ENCODE measurements around the gene DYNC1I1.
A peak's percentile ranks its signal among the peaks of the same experiment; 100 is the strongest.

The DYNC1I1 gene

DNA sequence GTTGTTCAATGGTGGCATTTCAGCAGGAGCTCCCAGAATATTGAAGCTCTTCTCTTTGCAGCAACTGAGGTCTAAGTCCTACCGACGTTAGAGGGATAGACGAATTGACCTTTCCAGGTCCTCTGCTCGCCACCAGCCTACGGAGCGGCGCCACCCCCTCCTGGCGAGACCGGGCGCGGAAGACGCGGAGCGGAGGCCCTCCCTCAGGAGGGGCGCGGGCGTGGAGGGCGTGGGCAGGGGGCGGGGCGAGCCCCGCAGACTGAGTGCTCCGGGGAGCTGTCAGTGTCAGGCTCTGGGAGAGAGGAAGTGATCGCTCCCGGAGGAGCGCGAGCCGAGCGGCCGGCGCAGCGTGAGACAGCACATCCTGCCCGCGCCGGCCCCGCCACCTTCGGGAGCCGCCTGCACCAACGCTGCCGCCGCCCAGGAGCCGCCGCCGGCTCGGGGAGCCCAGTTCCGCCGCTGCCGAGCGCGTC, at the start of gene DYNC1I1:
Gene DYNC1I1, plus strand, starts transcription at position 257 of the 473 bp plus-strand sequence. CDS start 32,176 bp downstream, outside the sequence.
- peak; percentile 78 to 92 for DNase-seq

DNA sequence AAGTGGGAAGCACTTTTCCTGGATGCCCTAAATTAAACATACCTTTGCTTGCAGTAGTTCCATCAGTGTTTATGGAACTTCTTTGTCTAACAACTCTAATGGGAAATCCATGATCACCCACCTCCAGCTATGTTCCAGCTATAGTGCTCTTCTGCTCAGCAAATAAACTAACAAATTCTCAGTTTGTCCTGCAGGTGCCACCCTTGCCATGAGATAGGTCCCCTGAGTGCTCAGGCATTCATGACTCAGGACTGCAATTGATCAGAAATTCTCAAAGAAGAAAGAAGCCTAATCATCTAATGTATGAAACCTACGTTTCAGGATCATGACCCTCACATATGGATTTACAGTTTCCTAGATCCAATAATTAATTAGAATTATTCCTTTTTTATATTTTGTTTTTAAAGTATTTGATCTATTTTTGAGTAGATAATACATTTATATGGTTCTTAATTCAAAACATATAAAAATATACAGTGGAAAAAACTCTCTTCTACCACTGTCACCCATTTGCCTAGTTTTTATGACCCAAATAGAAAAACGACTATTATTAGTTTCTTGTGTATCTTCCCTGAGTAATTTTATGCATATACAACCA, 48.7 kb upstream of the DYNC1I1 start:
- DNase-seq = peak; percentile 81 to 86

DNA sequence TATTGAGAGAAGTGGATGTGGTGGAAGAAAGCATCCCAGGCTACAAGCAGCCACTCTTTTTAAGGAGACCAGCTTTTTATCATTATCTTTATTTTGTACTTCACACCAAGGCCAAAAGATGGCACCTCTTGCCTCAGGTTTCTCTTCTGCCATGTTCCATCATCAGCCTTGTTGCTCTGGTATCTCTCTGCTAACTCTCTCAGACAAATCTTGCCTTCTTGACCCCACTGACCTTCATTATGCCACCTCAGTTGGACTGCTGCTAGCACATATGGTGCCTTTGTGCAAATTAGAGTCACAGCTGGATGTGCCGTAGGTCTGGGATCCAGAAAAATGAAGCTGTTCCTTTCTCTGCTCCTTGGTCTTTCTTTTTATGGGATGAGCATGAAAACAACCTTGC, 47.1 kb upstream of the DYNC1I1 start:
- peak; percentile 31 to 74 for DNase-seq

DNA sequence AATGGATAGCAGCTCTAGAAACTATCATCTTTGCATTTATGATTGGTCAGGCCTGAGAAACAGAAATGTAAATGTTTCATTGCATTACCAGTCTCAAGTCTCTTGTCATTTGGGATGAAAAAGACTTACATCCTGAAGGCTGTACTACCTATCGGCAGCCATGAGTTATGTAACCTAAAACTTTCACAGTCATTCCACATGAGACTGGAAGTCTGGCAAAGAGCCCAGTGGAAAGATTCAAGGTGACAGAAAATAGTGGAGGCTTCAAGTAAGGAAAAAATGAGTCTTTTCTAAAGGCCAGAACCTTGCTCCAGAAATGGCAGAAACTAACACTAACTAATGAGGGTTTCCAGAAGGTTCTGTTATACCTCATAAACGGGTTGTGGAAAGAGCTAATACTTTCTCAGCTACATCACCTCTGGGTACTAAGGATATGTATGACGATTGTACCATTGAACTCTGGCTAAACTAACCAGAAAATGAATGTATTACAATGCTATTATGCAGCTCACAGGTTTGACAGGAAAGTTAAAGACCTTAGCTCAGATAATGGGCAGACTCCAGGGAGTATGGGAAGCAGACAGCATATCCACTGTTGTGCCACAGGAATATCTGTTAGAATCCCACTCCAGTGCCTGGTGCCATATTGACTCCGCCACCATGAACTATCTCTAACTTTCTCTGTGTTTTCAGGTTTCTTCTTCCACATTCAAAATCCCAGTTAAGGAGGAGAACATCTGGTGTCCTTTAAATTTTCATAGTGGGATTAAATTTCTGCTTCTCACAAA, 41.7 kb upstream of the DYNC1I1 start:
- no peak for DNase-seq

DNA sequence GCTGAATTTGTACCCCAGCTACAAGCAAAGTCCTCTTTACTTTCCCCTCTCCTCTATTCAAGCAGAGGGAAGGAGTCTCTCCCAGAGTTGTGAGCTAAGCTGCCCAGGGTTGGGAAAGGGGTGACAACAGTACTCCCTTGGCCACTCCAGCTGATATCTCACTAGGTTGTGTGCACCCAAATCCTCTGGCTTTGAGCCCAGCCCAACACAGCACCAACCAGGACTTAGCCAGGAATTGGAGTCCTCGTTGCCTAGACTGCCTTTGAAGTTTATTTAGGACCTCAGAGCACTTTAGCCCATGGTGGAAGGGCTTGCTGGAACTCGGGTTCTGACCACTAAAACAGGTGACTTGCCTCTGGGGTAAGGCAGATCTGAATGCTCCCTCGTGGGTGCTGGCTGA, 35.7 kb upstream of the DYNC1I1 start:
- no peak for DNase-seq

DNA sequence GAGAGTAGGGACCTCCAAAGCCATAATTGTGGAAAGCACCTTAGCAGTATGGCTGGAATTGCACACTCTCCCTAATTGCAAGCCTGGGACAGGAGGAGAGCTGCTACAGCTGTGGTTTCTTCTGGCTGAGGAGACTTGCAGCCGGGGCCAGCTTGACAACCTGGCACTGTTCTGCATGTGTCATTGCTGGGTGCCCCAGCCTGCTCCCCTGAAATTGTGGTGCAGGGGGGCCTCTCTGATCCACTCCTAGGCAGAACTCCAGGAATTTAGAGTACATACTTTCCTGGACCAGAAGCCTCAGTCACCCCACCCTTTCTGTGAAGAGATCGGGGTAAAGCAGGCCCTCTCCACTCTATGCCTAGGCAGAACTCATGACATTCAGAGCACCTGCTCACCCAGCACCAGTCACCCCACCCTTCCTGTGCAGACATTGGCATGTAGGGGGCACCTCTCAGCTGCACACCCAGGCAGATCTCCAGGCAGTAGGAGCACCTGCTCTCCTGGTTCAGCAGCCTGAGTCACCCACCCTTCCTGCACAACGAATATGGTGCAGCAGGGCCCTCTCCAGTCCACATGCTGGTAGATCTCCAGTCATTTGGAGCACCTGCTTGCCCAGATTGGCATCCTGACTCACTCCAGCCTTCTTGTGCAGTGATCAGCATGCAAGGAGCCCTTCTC, 34.4 kb upstream of the DYNC1I1 start:
- DNase-seq = peak in 1 of 2 experiments; percentile 45

DNA sequence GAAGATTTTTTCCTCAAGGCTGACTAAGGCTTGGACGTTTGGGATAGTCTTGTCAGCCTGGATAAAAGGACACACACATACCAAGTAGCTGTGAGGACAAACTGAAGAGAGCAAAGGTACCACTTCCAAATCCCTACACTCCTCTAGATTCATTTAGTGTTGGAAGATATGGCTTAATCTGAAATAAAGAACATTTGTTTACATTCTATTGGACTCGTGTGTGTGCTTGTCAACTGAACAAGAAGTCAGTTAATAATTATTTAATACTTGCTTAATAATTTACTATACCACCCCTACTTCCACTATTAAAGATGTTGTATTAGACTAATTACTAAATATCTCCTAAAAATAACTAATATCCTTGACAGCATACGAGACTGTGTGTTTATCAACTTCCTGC, 23.3 kb upstream of the DYNC1I1 start:
- DNase-seq = no peak

DNA sequence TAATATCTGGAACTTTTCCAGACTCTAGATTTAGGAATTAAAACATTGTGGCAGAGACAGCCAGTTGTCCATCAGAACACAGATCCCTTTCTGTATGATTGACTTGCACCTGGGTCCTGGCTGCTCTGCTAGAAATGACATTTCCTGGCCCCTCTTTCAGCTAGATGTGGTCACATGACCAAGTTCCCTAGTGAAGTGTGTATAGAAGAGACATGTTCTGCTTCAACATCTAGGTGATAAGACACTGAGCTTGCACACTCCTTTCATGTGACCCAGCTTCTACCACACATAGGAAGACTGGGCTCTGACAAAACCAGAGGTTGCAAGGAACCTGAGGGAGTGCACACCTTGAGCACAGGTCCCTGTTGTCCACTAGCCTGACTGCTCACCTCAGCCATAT, 22.8 kb upstream of the DYNC1I1 start:
- no peak for DNase-seq

DNA sequence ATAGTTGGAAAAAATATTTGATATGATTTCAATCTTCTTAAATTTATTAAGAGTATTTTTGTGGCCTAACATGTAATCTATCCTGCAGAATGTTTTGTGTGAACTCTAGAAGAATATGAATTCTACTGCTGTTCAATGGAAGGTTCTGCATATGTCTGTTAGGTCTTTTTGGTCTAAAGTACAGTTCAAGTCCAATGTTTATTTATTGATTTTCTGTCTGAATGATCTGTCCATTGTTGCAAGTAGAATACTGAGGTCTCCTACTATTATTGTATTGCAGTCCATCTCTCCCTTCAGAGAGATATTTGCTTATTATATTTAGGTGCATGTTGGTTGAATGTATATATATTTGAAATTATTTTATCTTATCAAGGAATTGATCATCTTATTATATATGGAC, 18.9 kb upstream of the DYNC1I1 start:
- DNase-seq = no peak

DNA sequence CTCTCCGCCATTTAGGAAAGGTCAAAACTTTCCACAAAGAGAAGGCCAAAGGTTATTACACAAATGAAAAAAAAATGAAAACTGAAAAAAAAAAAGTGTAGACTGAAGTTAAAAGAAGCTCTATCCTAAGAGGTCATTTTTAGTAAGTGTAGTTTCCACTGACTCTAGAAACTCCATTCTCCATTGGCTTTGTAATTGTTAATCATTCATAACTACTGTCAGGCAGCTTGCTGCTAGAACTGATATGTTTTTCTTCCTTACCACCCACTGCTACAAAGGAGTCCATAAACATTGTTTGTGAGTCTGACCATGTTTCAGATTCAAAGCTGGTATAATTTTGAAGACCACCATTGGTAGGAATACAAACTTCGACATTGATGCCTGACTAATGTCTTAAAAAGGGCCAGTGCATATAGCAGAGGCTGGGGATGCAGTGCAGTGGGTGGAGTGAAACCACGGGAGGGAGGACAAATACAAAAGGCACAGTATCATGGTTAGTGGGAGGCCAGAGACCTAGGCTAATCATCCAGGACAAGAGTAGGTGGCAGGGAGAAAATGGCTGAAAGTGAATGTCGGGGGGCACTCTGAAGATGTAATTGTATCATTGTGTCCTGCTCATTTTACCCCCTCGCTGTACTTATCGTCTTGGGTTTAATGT, 16.9 kb upstream of the DYNC1I1 start:
- no peak for DNase-seq

DNA sequence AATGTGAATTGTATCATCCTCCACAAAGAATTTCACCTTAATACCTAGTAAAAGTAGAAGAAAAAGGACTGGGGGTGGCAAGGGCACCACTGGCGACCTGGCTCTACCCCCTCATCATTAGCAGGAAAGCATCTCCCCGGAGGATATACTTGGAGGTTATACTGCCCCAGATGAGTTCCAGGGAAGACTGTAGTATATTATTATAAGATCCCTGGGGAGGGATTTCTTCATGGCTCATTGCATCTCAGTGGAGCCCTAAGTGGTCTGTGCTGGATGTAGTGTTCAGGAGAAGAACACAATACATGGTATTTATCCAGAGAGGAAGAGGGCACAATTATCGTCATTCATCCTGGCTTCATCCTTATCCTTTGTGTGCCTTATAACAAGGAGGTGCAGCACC, 14.2 kb upstream of the DYNC1I1 start:
- peak; percentile 69 to 89 for DNase-seq

DNA sequence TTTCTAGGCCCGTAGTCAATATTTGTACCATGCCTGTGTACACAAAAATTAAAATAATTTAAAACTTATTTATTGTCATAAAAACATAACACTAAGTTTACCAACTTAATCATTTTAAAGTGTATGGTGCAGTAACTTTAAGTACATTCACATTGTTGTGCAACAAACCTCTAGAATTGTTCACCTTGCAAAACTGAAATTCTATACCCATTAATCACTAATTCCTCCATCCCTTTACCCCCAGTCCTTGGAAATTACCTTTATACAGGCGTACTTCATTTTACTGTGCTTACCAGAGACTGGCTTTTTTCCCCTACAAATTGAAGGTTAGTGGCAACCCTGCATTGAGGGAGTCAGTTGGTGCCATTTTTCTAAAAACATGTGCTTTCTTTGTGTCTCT, 6.3 kb upstream of the DYNC1I1 start:
- no peak for DNase-seq

DNA sequence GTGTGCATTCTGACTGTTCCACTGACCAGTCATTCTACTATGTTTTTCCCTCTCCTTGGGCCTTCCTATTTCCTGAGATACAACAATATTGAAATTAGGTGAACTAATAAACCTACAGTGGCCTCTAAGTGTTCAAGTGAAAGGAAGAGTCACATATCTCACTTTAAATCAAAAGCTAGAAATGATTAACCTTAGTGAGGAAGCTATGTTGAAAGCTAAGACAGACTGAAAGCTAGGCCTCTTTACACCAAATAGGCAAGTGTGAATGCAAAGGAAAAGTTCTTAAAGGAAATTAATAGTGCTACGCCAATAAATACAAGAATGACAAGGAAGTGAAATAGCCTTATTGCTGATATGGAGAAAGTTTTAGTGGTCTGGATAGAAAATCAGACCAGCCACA, 5.7 kb upstream of the DYNC1I1 start:
- DNase-seq = no peak

DNA sequence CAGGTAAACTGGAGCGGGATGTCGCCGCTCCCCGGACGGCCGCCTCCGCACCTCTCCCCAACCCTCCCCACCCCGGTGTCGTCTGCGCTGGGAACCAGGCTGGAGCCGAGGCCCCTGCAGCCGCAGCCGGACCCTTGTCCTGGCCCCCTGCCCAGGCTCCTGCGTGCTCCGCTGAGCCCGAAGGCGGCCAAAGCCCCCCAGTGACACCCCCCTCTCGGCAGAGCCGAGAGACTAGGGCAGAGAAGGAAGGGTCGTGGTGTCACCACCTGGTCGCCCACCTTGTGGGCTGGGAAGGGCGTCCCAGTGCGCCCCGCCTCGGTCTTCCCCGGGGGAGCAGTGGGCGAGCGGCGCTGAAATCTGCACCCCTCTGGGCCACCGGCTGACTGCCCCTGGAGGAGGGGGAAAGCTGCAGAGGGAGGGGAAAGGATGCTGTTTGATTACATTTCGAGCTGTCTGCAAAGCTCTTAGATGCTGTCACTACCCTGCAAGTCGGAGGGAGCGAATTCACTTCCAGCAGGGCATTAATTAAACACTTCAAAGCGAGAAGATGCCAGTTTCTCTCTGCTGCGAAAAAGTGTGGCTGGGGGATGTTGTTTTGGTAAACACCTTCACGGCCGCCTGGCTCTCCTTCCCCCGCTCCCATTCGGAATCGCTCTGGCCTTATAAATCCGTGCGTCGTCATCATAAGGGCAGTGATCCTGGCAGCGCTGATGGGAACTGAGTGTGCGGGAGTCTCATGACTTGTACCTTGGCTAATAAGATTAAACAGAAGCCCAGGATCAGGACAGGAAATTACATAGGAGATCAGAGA, 622 bp downstream of the DYNC1I1 start:
- DNase-seq = peak; percentile 27 to 75

DNA sequence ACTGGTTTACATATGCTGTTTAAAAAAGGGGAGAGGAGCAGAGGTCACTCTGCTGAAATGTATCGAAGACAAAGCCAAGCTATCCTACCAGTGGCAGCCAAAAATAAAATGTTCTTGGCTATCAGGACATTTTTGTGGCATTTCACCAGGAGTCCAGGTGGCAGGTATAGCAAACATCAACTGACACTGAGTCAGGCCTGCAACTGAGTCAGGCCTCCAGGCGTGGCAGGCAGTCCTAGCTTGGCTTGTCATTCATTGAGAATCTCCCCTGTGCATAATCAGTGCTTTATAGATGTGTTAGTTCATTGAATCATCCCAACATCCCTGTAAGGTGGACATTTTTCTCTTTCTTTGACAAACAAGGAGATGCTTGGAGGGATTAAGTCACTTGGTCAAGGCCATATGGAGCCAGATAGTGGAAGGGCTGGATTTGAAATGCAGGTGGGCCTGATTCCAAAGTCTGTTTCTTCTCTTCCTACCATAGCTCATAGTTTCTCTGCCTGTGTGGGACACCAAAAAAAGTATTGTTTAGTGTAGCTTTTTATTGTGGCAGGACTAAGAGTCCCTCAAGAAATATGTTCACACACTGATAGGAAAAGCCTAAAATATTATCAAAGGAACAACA, 4.3 kb downstream of the DYNC1I1 start:
- no peak for DNase-seq

DNA sequence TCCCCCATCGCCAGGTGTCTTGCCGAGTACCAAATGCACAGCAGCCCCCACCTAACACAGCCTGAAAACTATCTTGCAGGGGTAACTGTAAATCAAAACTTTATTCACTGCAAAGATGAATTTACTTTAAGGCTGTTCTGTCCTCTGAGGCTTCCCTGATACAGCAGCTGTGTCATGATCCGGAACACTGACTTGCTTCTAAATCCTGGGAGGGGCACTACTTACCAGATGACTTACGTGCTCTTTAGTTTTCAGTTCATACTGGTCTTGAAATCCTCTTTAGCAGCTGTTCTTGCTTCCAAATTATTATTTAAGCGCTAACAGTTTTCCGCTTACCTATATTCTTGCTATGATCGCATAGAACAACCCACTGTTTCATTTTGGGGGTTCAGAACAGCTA, 4.9 kb downstream of the DYNC1I1 start:
- DNase-seq = no peak

DNA sequence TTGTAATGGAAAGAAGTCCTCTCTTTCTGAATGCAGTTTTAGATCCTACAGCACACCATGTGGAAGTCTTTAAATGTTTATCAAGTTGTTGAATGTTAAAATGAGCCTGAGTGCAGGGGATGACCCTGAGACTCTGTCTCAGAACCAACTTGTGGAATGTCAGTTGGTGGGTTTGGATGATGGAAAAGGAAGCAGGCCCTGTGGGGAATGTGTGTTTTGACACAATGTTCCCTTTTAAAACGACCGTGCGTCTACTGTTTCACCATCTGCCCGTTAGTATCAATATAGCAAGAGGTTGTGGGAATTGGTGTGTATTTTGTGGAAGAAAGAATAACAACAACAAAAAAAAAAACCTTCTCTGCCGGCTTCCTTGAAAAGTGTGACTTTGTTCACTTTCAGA, 8.3 kb downstream of the DYNC1I1 start:
- DNase-seq = no peak

DNA sequence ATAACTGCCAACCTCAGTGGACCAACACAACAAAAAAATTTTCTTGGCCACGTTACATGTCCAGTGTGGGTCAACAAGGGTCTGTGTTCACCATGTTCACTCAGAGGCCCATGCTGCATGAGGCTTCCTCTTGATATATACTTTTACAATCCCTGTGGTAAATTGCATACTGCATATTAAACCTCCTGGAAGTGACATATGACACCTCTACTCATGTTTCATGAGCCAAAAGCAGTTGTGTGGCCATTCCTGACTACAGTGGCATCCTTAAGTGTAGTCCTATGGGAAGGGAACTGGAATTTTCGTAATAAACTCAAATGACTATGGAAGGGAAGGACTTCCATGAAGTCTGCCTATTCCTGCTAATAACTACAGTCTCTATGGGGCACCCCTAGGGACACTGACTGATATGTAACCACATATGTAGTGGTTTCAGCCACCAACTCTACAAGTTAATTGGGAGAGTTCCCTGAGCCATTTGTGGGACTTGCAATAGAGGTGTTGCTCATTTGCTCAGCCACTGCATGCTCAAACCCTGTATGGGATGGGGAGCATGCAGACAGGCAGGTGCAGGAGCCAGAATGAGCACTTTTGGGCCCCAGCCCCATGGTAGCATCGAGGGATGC, 9.7 kb downstream of the DYNC1I1 start:
- no peak for DNase-seq

DNA sequence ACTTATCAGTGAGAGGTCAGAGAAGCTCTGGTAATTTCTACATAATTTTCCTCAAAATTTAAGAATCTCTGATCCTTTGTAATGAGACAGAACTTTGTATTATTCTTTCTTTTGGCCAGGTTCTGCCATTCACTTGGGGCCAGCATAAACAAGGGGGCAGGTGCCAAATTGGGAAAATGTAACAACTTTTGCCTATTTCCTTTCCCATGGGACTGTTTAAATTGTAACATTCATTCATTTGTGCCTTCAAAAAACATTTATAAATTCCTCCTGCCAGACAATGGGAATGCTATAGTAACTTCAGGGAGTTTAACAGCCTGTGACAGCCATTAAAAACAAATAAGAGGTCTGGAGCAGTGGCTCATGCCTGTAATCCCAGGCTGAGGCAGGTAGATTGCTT, 12.4 kb downstream of the DYNC1I1 start:
- no peak for DNase-seq

DNA sequence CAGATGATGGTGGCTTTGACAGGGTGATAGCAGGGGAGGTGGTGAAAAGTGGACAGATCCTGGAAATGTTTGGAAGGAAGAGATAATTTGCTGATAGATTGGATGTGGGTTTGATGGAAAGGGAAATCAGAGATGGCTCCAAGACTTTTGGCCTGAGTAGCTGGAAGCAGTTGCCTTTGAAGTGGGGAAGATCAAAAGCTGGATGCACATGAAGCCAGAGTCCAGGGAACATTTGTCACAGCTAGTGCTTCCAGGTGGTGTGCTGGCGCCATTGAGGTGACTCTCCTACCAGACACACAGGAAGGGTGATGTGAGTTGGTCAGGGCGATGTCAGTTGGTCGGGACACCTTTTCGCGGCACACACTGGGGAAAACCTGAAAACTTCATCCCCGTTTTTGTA, 15.9 kb downstream of the DYNC1I1 start:
- no peak for DNase-seq

DNA sequence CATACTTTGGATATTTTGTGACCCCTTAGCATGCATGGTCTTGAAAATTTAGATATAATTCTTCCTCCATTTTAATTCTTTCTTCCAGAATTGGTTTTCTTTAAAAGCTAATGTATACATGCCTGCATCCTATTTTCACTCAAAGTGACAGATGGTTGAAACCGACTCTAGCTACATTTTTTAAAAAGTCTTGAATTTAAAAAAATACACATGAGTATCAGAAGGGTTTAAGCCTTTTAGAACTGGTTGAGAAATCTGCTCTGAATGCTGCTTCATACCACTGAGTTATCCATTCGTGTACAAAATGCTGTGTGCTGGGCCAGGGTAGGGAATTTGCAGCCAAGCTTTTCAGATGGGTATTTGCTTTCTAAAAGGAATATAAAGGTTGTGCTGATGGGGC, 16.5 kb downstream of the DYNC1I1 start:
- no peak for DNase-seq

DNA sequence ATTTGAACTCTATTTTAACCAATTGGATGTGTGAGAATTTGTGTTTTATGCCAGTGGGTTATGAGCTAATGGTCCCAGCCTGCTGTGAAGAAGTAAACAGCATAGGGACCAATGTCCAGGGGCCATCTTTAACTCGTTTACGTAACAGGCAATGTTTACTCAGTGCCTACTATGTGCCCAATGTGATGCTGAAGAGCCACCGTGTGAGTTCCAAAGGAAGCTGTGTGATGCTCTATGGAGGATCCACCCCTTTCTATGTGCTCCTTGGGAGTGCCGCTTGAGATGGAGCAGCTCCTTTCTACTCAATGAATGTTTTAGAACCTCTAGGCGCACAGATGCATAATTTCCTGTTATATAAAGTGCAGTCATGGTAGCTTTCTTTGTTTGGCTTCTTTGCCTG, 21.3 kb downstream of the DYNC1I1 start:
- no peak for DNase-seq

Data from NCI-H2081 (cell line).